GM12878 (cell line): ENCODE results near the gene EDN2. TPM values are rescaled to one million over a fixed set of nuclear protein-coding genes. Genes with fewer than 3 reads are reported as not detected.

Source experiments
- ATAC-seq: fragments of 200-7000 bp; cut with Tn5 transposase; 3 replicates; pipeline ENCODE4 v1.9.1; 2020; ENCODE audit warnings: mild to moderate bottlenecking, moderate library complexity
- BruUV-seq: library from RNA; stranded (reverse); fragments of 400-500 nt; replicated peaks from 2 replicates; lab custom pipeline; 2021; lab: Mats Ljungman, UMichigan
- CTCF ChIA-PET: fragments of 300-600 bp; sonication (Branson Sonifier 250); formaldehyde crosslinking; extraction: SDS; loops from one replicate; lab custom pipeline; 2021; ENCODE audit warnings: inconsistent platforms; lab: Yijun Ruan, JAX
- POLR2A ChIA-PET: fragments of 350-600 bp; formaldehyde crosslinking; extraction: SDS; loops from one replicate; lab custom pipeline; 2021; ENCODE audit warnings: inconsistent platforms; lab: Charles Lee
- RAD21 ChIA-PET: fragments of 300-600 bp; sonication (Branson Sonifier 250); formaldehyde crosslinking; loops from one replicate; lab custom pipeline; 2023; ENCODE audit warnings: antibody characterized with exemption; ENCODE audit not compliant: unreplicated experiment; lab: Charles Lee
- SMC1A ChIA-PET: fragments of 300-600 bp; sonication (Branson Sonifier 250); formaldehyde crosslinking; loops from one replicate; lab custom pipeline; 2023; ENCODE audit not compliant: unreplicated experiment, uncharacterized antibody; lab: Charles Lee
- DNase-seq: peaks from one replicate; pipeline ENCODE4 v3.0.0-alpha.2; 2011; ENCODE audit warnings: low read depth, low spot score
- FAIRE-seq: peaks from 3 replicates; lab custom pipeline; 2011; peaks lifted over from hg19 to GRCh38; lab: Jason Lieb, UNC
- H2AFZ ChIP-seq: 2 replicates; pipeline ENCODE4 v1.6.0; 2011; ENCODE audit warnings: low read depth, low read length, control low read depth; ENCODE audit not compliant: control insufficient read depth
- H3K27ac ChIP-seq: 2 replicates; pipeline ENCODE4 v1.5.1; 2011; ENCODE audit warnings: control low read depth; ENCODE audit not compliant: control insufficient read depth, insufficient read depth
- H3K27me3 ChIP-seq, 2 experiments: replicated peaks in 1 of 2; 2 replicates each; pipeline versions ENCODE4 v1.6.0 to v1.6.1; 2011; ENCODE audit warnings: low read length in 1 of 2; ENCODE audit not compliant: control insufficient read depth in 2 of 2, insufficient read depth in 2 of 2
- H3K36me3 ChIP-seq, 2 experiments: 2 replicates each; pipeline ENCODE4 v1.5.1; 2011; ENCODE audit warnings: low read length in 1 of 2; ENCODE audit not compliant: control insufficient read depth in 2 of 2, insufficient read depth in 2 of 2
- H3K4me1 ChIP-seq: 2 replicates; pipeline ENCODE4 v1.6.1; 2011; ENCODE audit warnings: mild to moderate bottlenecking, low read length, moderate library complexity, mixed read lengths; ENCODE audit not compliant: control insufficient read depth, insufficient read depth
- H3K4me2 ChIP-seq: 2 replicates; pipeline ENCODE4 v1.6.0; 2011; ENCODE audit warnings: control low read depth; ENCODE audit not compliant: control insufficient read depth, insufficient read depth
- H3K4me3 ChIP-seq: fragments of 200-600 bp; sonication (generic); 2 replicates; pipeline ENCODE4 v1.5.1; 2016
- H3K79me2 ChIP-seq: 2 replicates; pipeline ENCODE4 v1.6.0; 2011; ENCODE audit warnings: low read length; ENCODE audit not compliant: control insufficient read depth, insufficient read depth
- H3K9ac ChIP-seq: 2 replicates; pipeline ENCODE4 v1.8.0; 2011; ENCODE audit warnings: low read length, control low read depth, mixed read lengths; ENCODE audit not compliant: control insufficient read depth, insufficient read depth
- H3K9me3 ChIP-seq: replicated peaks from 3 replicates; pipeline ENCODE4 v1.5.1; 2011; ENCODE audit warnings: mild to moderate bottlenecking, low read length; ENCODE audit not compliant: control insufficient read depth, insufficient read depth
- H4K20me1 ChIP-seq: 2 replicates; pipeline ENCODE4 v1.6.0; 2011; ENCODE audit not compliant: control insufficient read depth, insufficient read depth
- ATF7 ChIP-seq: fragments of 450-650 bp; IDR thresholded peaks from 2 replicates; pipeline ENCODE4 v1.6.1; 2016; ENCODE audit warnings: low read depth, mild to moderate bottlenecking
- CBX5 ChIP-seq: sonication (generic); IDR thresholded peaks from 2 replicates; pipeline ENCODE4 v1.6.1; 2016; ENCODE audit warnings: low read depth, moderate library complexity, mild to moderate bottlenecking, inconsistent platforms
- CREM ChIP-seq: IDR thresholded peaks from 2 replicates; pipeline ENCODE4 v1.6.1; 2014; ENCODE audit warnings: antibody characterized with exemption, low read depth
- DPF2 ChIP-seq: fragments of 450-650 bp; IDR thresholded peaks from 2 replicates; pipeline ENCODE4 v1.6.1; 2017; ENCODE audit warnings: mild to moderate bottlenecking
- EED ChIP-seq: sonication (generic); IDR thresholded peaks from 2 replicates; pipeline ENCODE4 v1.6.1; 2016; ENCODE audit warnings: antibody characterized with exemption, low read depth
- GATAD2B ChIP-seq: fragments of 450-650 bp; conservative IDR thresholded peaks from 2 replicates; pipeline ENCODE4 v1.6.1; 2017; ENCODE audit warnings: low read depth, mild to moderate bottlenecking, moderate library complexity
- JUND ChIP-seq: IDR thresholded peaks from 2 replicates; pipeline ENCODE4 v1.6.1; 2012; ENCODE audit warnings: low read depth, mild to moderate bottlenecking, low read length, improper control_type of control experiment, moderate library complexity
- MXI1 ChIP-seq: fragments of 150-350 bp; IDR thresholded peaks from 2 replicates; pipeline ENCODE4 v1.6.1; 2011; ENCODE audit warnings: low read depth, mild to moderate bottlenecking, inconsistent platforms, low read length, improper control_type of control experiment
- MYB ChIP-seq: fragments of 150-350 bp; IDR thresholded peaks from 2 replicates; pipeline ENCODE4 v1.6.1; 2014; ENCODE audit warnings: mild to moderate bottlenecking, low read depth, low read length, borderline replicate concordance
- RCOR1 ChIP-seq: conservative IDR thresholded peaks from 2 replicates; pipeline ENCODE4 v1.6.1; 2012; ENCODE audit warnings: low read depth, low read length, improper control_type of control experiment
- SPI1 ChIP-seq: IDR thresholded peaks from 2 replicates; pipeline ENCODE4 v1.6.1; 2011; ENCODE audit warnings: low read depth, mild to moderate bottlenecking, low read length, moderate library complexity, borderline replicate concordance; ENCODE audit not compliant: insufficient read depth
- SUPT20H ChIP-seq: IDR thresholded peaks from 2 replicates; pipeline ENCODE4 v1.6.1; 2011; ENCODE audit warnings: low read depth, mild to moderate bottlenecking, low read length, moderate library complexity, borderline replicate concordance; ENCODE audit not compliant: control insufficient read depth
- YY1 ChIP-seq: IDR thresholded peaks from 2 replicates; pipeline ENCODE4 v1.6.1; 2011; ENCODE audit warnings: low read depth, mild to moderate bottlenecking, low read length
- ZNF24 ChIP-seq: fragments of 450-650 bp; IDR thresholded peaks from 2 replicates; pipeline ENCODE4 v1.6.1; 2017; ENCODE audit warnings: antibody characterized with exemption, mild to moderate bottlenecking
- ZZZ3 ChIP-seq: IDR thresholded peaks from 2 replicates; pipeline ENCODE4 v1.6.1; 2011; ENCODE audit warnings: low read depth; ENCODE audit not compliant: control insufficient read depth, insufficient read length
- WGBS: methylation state at CpG from one replicate; pipeline ENCODE4 v1.1.6; 2016; ENCODE audit warnings: low lambda C conversion rate; ENCODE audit not compliant: insufficient replicate concordance, insufficient coverage; ENCODE audit errors: missing lambda C conversion rate; 5-methylcytosine and 5-hydroxymethylcytosine counted together
- in situ Hi-C: fragments of 300-500 bp; cut with MboI; formaldehyde crosslinking; loops from 9 replicates; pipeline ENCODE4 v1.14.3; 2018; ENCODE audit warnings: mixed read lengths
- intact Hi-C: fragments of 100-400 bp; cut with micrococcal nuclease; formaldehyde crosslinking; loops from one replicate; pipeline ENCODE4 v1.14.2; 2022; ENCODE audit not compliant: unreplicated experiment
- polyA plus RNA-seq, 11 experiments: library from polyadenylated mRNA; depleted of rRNA in 4 of 11; unstranded in 6 of 11; stranded (reverse) in 5 of 11; fragments of >200 nt; fragmentation: Nextera tagmentation in 4 of 11; fragmentation: Illumina TruSeq in 1 of 11; extraction: Ambion mirVana in 4 of 11; extraction: Trizol in 1 of 11; gene quantifications; 1 replicate in 1 of 11; 2 replicates in 10 of 11; pipeline versions ENCODE4 v1.2.1 to v1.2.3, GENCODE V29; 2011 to 2016; ENCODE audit warnings: inconsistent platforms in 2 of 11, missing spikeins in 2 of 11, low read depth in 1 of 11
- total RNA-seq, 4 experiments: library from RNA; depleted of rRNA in 3 of 4; stranded (reverse); fragments of >200 nt in 3 of 4; fragmentation: Illumina TruSeq in 1 of 4; extraction: Trizol in 1 of 4; gene quantifications; 2 replicates each; pipeline versions ENCODE4 v1.2.1 to v1.2.3, GENCODE V29; 2013 to 2021
- TF ChIP-seq, protein P1 (sequence below): IDR thresholded peaks from 2 replicates; pipeline ENCODE4 v1.6.1; 2012; ENCODE audit warnings: low read depth, low read length, improper control_type of control experiment

The EDN2 gene
- total and polyA plus RNA-seq, 10 of the 15 experiments (the other 5 are each of a cell fraction or from before 2014, with no cell fraction given): 0.11 to 1.5 (median 0.43) TPM; not detected in 1

- ATAC-seq (no peak), DNase-seq (no peak), FAIRE-seq (no peak)
- Histone ChIP-seq H3K79me2 (no peaks in the 10 kb centered on the region), H3K9me3 (no peaks in the 10 kb centered on the region), H3K27ac (no peak overlapping the region), H3K4me1 (peaks cover 40% of the 10 kb centered on the region), H2AFZ (no peak overlapping the region), H3K4me2 (no peak overlapping the region; the same call in 1 of the 2 replicates), H3K36me3 (no peaks in the 10 kb centered on the region), H3K9ac (no peak overlapping the region), H4K20me1 (no peaks in the 10 kb centered on the region), H3K27me3 (no peaks in the 10 kb centered on the region), H3K4me3 (no peak overlapping the region)
- in situ Hi-C loops: no loop called here
- ChIA-PET RAD21 (no interaction called here), POLR2A (no interaction called here), SMC1A (interaction anchor here (0.6 to 1.3 kb wide), 4 partner anchors 14 to 380 kb away, joined by 3 read pairs; no protein-coding TSS in a partner anchor), CTCF (interaction anchor here (0.9 to 5.2 kb wide), 5 partner anchors 6 to 181 kb away, joined by 3 to 37 read pairs (median 3); no protein-coding TSS in a partner anchor)
- WGBS: 42% methylated on average over 5 of the region's 5 CpGs
- intact Hi-C loops: no loop called here
- TF ChIP-seq MYB (no peak), MXI1 (no peak), DPF2 (no peak), YY1 (no peak), GATAD2B (no peak), EED (0 out of 2 replicates have a peak, but pooled peaks have one; percentile 4), SUPT20H (no peak)
- BruUV-seq: no TSS peak
Observed at GRCh38 chr1:41485605-41486004, 1.1 kb upstream of the EDN2 start.

- Histone ChIP-seq H3K79me2 (no peaks in the 10 kb centered on the region), H3K4me3 (no peak overlapping the region), H4K20me1 (no peaks in the 10 kb centered on the region), H3K9ac (no peak overlapping the region), H3K9me3 (no peaks in the 10 kb centered on the region), H3K27me3 (no peaks in the 10 kb centered on the region), H3K4me1 (peaks cover 40% of the 10 kb centered on the region), H3K4me2 (no peak overlapping the region), H3K27ac (no peak overlapping the region), H2AFZ (no peak overlapping the region), H3K36me3 (no peaks in the 10 kb centered on the region)
- no peak for DNase-seq
- intact Hi-C loops (no loop called here), in situ Hi-C loops (no loop called here)
- FAIRE-seq: no peak
- no peak for ATAC-seq
- 59% methylated on average over 9 of the region's 9 CpGs for WGBS
- POLR2A ChIA-PET: interaction anchor here (1.6 kb wide), 1 partner anchor 8 kb away, joined by 4 read pairs; no protein-coding TSS in a partner anchor
- RAD21 ChIA-PET: interaction anchor here (0.8 to 1.6 kb wide), 2 partner anchors 8 to 20 kb away, joined by 3 to 4 read pairs; no protein-coding TSS in a partner anchor
- no TSS peak for BruUV-seq
- CTCF ChIA-PET: interaction anchor here (0.7 to 5.2 kb wide), 3 partner anchors 8 to 50 kb away, joined by 3 to 37 read pairs (median 3); no protein-coding TSS in a partner anchor
- SMC1A ChIA-PET: interaction anchor here (1.1 kb wide), 1 partner anchor 381 kb away, joined by 3 read pairs; no protein-coding TSS in a partner anchor
- no peak for TF ChIP-seq MXI1
- no peak for TF ChIP-seq ZNF24
- TF ChIP-seq JUND: no peak
- no peak for TF ChIP-seq SPI1
- TF ChIP-seq ZZZ3: no peak
- no peak for TF ChIP-seq ATF7
- no peak for TF ChIP-seq CREM
- TF ChIP-seq, protein P1, sequence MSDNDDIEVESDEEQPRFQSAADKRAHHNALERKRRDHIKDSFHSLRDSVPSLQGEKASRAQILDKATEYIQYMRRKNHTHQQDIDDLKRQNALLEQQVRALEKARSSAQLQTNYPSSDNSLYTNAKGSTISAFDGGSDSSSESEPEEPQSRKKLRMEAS: no peak
- TF ChIP-seq CBX5: no peak
- TF ChIP-seq RCOR1: no peak
Observed at GRCh38 chr1:41483960-41484401, 502 bp downstream of the EDN2 start.
